ENCODE measurements around the gene ZNF846. TPM values are rescaled to one million over a fixed set of nuclear protein-coding genes. Genes with fewer than 3 reads are reported as not detected.

The ZNF846 gene
- total and polyA plus RNA-seq, 9 of the 15 experiments (the other 6 are each of a cell fraction or from before 2014, with no cell fraction given) = 4.1 to 8.7 (median 7.8) TPM

DNA sequence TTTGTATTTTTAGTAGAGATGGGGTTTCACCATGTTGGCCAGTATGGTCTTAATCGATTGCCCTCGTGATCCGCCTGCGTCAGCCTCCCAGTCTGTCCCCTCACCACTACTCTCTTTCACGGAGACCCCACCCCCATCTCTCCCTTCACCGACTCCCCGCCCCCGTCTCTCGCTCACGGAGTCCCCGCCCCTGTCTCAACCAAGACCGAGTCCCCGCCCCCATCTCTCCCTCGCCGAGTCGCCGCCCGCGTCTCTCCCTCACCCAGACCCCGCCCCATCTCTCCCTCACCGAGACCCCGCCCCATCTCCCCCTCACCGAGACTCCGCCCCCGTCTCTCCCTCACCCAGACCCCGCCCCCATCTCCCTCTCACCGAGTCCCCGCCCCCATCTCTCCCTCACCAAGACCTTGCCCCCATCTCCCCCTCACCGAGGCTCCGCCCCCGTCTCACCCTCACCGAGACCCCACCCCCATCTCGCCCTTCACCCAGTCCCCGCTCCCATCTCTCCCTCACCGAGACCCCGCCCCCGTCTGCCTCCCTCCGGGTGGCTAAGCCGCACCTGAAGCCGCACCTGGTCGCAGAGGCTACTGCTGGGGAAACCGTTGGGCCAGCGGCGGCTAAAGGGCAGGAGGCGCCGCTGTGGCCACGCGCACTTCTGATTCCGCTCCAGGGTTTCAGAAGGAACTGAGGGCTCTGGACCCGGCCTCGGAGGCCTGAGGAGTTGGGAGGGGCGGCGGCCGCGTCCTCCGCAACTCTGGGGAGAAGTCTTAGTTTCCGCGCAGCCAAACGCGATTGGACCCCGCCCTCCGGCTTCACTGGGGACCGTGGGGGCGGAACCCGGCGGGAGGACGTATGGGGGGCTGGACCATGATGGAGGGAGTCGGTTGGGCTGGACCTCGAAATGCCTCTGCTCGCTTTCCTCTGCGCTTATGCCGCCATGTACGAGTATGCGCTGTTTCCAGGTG, 17.1 kb upstream of the ZNF846 start (continued):
- TF ChIP-seq ESRRA (IDR thresholded peaks at IDR 0.05; ENCODE audit: borderline replicate concordance, low read depth) = peak; percentile 73; the same call in 1 of the 2 replicates
- TF ChIP-seq, protein P1, sequence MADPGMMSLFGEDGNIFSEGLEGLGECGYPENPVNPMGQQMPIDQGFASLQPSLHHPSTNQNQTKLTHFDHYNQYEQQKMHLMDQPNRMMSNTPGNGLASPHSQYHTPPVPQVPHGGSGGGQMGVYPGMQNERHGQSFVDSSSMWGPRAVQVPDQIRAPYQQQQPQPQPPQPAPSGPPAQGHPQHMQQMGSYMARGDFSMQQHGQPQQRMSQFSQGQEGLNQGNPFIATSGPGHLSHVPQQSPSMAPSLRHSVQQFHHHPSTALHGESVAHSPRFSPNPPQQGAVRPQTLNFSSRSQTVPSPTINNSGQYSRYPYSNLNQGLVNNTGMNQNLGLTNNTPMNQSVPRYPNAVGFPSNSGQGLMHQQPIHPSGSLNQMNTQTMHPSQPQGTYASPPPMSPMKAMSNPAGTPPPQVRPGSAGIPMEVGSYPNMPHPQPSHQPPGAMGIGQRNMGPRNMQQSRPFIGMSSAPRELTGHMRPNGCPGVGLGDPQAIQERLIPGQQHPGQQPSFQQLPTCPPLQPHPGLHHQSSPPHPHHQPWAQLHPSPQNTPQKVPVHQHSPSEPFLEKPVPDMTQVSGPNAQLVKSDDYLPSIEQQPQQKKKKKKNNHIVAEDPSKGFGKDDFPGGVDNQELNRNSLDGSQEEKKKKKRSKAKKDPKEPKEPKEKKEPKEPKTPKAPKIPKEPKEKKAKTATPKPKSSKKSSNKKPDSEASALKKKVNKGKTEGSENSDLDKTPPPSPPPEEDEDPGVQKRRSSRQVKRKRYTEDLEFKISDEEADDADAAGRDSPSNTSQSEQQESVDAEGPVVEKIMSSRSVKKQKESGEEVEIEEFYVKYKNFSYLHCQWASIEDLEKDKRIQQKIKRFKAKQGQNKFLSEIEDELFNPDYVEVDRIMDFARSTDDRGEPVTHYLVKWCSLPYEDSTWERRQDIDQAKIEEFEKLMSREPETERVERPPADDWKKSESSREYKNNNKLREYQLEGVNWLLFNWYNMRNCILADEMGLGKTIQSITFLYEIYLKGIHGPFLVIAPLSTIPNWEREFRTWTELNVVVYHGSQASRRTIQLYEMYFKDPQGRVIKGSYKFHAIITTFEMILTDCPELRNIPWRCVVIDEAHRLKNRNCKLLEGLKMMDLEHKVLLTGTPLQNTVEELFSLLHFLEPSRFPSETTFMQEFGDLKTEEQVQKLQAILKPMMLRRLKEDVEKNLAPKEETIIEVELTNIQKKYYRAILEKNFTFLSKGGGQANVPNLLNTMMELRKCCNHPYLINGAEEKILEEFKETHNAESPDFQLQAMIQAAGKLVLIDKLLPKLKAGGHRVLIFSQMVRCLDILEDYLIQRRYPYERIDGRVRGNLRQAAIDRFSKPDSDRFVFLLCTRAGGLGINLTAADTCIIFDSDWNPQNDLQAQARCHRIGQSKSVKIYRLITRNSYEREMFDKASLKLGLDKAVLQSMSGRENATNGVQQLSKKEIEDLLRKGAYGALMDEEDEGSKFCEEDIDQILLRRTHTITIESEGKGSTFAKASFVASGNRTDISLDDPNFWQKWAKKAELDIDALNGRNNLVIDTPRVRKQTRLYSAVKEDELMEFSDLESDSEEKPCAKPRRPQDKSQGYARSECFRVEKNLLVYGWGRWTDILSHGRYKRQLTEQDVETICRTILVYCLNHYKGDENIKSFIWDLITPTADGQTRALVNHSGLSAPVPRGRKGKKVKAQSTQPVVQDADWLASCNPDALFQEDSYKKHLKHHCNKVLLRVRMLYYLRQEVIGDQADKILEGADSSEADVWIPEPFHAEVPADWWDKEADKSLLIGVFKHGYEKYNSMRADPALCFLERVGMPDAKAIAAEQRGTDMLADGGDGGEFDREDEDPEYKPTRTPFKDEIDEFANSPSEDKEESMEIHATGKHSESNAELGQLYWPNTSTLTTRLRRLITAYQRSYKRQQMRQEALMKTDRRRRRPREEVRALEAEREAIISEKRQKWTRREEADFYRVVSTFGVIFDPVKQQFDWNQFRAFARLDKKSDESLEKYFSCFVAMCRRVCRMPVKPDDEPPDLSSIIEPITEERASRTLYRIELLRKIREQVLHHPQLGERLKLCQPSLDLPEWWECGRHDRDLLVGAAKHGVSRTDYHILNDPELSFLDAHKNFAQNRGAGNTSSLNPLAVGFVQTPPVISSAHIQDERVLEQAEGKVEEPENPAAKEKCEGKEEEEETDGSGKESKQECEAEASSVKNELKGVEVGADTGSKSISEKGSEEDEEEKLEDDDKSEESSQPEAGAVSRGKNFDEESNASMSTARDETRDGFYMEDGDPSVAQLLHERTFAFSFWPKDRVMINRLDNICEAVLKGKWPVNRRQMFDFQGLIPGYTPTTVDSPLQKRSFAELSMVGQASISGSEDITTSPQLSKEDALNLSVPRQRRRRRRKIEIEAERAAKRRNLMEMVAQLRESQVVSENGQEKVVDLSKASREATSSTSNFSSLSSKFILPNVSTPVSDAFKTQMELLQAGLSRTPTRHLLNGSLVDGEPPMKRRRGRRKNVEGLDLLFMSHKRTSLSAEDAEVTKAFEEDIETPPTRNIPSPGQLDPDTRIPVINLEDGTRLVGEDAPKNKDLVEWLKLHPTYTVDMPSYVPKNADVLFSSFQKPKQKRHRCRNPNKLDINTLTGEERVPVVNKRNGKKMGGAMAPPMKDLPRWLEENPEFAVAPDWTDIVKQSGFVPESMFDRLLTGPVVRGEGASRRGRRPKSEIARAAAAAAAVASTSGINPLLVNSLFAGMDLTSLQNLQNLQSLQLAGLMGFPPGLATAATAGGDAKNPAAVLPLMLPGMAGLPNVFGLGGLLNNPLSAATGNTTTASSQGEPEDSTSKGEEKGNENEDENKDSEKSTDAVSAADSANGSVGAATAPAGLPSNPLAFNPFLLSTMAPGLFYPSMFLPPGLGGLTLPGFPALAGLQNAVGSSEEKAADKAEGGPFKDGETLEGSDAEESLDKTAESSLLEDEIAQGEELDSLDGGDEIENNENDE (IDR thresholded peaks at IDR 0.05; ENCODE audit: low read depth, low read length) = no peak
- TF ChIP-seq LCOR (CRISPR knock-in tag; IDR thresholded peaks at IDR 0.05) = 0 out of 2 replicates have a peak, but pooled peaks have one; percentile 47
- peak; percentile 36; the same call in 1 of the 2 replicates for TF ChIP-seq SMARCE1 (IDR thresholded peaks at IDR 0.05)
- TF ChIP-seq CCNT2 (IDR thresholded peaks at IDR 0.05; ENCODE audit: borderline replicate concordance, extremely low read depth, insufficient read length, low read depth, low read length) = peak; percentile 48
- TF ChIP-seq CREB1 (IDR thresholded peaks at IDR 0.05) = peak; percentile 26; the same call in 1 of the 2 replicates
- peak; percentile 45; the same call in 1 of the 2 replicates for TF ChIP-seq CREB1 (CRISPR knock-in tag; IDR thresholded peaks at IDR 0.05)
- peak; percentile 39; the same call in 1 of the 2 replicates for TF ChIP-seq KLF13 (tag; IDR thresholded peaks at IDR 0.05; ENCODE audit: borderline replicate concordance, low read depth)
- TF ChIP-seq, protein P2, sequence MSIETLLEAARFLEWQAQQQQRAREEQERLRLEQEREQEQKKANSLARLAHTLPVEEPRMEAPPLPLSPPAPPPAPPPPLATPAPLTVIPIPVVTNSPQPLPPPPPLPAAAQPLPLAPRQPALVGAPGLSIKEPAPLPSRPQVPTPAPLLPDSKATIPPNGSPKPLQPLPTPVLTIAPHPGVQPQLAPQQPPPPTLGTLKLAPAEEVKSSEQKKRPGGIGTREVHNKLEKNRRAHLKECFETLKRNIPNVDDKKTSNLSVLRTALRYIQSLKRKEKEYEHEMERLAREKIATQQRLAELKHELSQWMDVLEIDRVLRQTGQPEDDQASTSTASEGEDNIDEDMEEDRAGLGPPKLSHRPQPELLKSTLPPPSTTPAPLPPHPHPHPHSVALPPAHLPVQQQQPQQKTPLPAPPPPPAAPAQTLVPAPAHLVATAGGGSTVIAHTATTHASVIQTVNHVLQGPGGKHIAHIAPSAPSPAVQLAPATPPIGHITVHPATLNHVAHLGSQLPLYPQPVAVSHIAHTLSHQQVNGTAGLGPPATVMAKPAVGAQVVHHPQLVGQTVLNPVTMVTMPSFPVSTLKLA (conservative IDR thresholded peaks at IDR 0.05) = peak in 1 of 2 experiments; percentile 57; a peak in 2 of 4 replicates
- TF ChIP-seq SPI1 (IDR thresholded peaks at IDR 0.05; ENCODE audit: borderline replicate concordance, low read depth, low read length) = peak; percentile 46; the same call in 1 of the 2 replicates
- TF ChIP-seq RB1 (IDR thresholded peaks at IDR 0.05; ENCODE audit: low read depth) = peak; percentile 35; the same call in 1 of the 2 replicates

Data from K562 (cell line).